HAP-1 (cell line): ENCODE results near the gene ADAMTS17.
"Not testable (repeated sequence)": the region's sequence is repeated elsewhere in the genome, so short reads cannot be mapped to it uniquely, and the experiment has no call there.

Source experiments
- DNase-seq, 2 experiments: peaks; one replicate each; pipeline ENCODE4 v3.0.0-alpha.2; 2016 to 2020; ENCODE audit warnings: low spot score in 2 of 2
- H3K27me3 ChIP-seq: fragments of 250-450 bp; sonication (Bioruptor Pico); 2 replicates; pipeline ENCODE4 v1.5.1; 2020; ENCODE audit warnings: low read depth, mild to moderate bottlenecking, moderate library complexity
- H3K36me3 ChIP-seq: fragments of 250-450 bp; sonication (Bioruptor Pico); replicated peaks from 2 replicates; pipeline ENCODE4 v1.5.1; 2020; ENCODE audit warnings: mild to moderate bottlenecking
- H3K4me1 ChIP-seq: fragments of 250-450 bp; sonication (Bioruptor Pico); 2 replicates; pipeline ENCODE4 v1.5.1; 2020; ENCODE audit warnings: mild to moderate bottlenecking
- H3K4me3 ChIP-seq: fragments of 250-450 bp; sonication (Bioruptor Pico); 2 replicates; pipeline ENCODE4 v1.5.1; 2020; ENCODE audit warnings: mild to moderate bottlenecking, moderate library complexity
- H3K9me3 ChIP-seq: fragments of 250-450 bp; sonication (Bioruptor Pico); 2 replicates; pipeline ENCODE4 v1.5.1; 2020; ENCODE audit warnings: mild to moderate bottlenecking, moderate library complexity
- in situ Hi-C: fragments of 300-500 bp; cut with MboI; formaldehyde crosslinking; loops from 3 replicates; pipeline ENCODE4 v1.14.3; 2020; ENCODE audit warnings: low sequenced_read_pairs, inconsistent platforms, mixed read lengths

The ADAMTS17 gene

DNA sequence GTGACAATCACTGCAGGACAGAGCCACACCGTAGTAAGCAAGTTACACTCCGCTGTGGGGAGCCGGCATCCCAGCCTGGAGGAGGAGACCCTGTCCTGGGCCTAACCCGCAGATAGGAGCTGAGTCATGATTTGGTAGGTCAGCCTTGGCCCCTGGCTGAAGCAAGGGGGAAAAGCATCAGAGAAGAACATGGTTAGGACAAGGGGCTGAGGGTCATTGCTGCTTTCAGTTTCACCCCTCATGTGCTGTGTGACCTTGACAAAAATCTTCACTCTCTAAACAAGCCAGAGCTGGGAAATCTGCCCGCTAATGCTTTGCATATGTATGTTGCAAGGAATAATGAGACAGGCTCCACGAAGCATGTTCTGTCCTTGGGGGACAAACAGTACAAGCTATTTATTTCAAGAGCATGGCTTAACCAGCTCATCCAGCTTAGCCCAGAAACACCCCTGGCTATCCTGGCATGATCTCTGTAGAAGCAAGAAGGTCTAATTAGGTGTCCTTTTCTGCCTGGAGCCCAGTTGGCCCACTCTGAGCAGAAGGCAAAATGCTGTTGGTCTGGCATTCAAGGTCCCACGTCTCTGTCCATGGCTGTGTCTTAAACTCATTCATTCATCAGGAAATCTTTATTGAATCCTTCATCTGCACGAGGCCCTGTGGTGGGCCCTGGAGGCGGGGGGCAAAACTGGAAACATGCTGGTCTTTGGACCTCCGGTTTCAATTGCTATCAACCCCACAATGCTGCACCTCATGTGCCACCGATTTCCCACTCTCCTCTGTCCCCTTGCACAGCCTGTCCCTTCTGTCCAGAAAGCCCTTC, 387.2 kb downstream of the ADAMTS17 start:
- no peaks in the 10 kb centered on the region for H3K36me3 ChIP-seq
- in situ Hi-C loops: no loop called here
- H3K4me3 ChIP-seq: no peak overlapping the region
- no peak for DNase-seq
- H3K4me1 ChIP-seq: no peaks in the 10 kb centered on the region
- no peaks in the 10 kb centered on the region for H3K9me3 ChIP-seq
- H3K27me3 ChIP-seq: no peaks in the 10 kb centered on the region

DNA sequence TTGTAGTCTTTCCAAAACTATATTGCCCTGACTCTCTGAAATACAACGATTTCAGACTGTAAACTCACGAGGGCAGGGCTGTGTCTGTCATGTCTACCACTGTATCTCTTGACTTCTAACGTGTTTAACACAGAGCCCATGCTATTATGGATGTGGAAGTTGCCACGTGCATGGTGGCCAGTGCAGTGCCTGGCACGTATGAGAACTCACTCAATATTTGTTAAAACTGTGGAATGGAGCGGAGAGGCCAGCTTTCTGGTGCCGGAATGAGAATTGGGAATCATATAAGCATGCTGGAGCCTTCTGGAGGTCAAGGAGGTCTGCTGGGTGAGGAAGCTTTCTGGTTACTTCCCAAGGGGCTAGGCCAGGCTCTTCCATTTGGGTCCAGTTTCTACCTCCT, 387.9 kb downstream of the ADAMTS17 start:
- H3K9me3 ChIP-seq: no peaks in the 10 kb centered on the region
- no peaks in the 10 kb centered on the region for H3K4me1 ChIP-seq
- no peaks in the 10 kb centered on the region for H3K36me3 ChIP-seq
- H3K27me3 ChIP-seq: no peaks in the 10 kb centered on the region
- DNase-seq: no peak
- H3K4me3 ChIP-seq: no peak overlapping the region
- in situ Hi-C loops: no loop called here

DNA sequence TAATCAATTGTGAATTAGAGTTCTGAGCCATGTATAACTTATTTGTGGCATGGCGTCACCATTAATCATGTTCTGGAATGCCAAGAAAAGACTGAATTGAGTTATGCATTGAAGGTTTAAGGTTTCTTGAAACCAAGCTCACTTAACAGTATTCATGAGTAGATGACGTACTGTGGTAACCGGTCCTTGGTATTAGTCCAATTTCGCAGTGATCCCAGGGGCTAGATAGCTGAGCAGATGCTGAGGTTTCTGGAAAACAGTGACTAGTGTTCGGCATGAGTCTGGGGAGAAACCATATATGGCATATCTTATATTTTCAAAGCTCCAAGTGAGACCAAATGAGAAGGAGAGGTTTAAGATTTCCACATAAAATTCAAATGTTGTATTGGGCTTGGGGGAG, 390.3 kb downstream of the ADAMTS17 start:
- H3K27me3 ChIP-seq: no peaks in the 10 kb centered on the region
- in situ Hi-C loops: no loop called here
- H3K4me1 ChIP-seq: no peaks in the 10 kb centered on the region
- H3K36me3 ChIP-seq: no peaks in the 10 kb centered on the region
- H3K9me3 ChIP-seq: no peaks in the 10 kb centered on the region
- H3K4me3 ChIP-seq: no peak overlapping the region
- DNase-seq: no peak

DNA sequence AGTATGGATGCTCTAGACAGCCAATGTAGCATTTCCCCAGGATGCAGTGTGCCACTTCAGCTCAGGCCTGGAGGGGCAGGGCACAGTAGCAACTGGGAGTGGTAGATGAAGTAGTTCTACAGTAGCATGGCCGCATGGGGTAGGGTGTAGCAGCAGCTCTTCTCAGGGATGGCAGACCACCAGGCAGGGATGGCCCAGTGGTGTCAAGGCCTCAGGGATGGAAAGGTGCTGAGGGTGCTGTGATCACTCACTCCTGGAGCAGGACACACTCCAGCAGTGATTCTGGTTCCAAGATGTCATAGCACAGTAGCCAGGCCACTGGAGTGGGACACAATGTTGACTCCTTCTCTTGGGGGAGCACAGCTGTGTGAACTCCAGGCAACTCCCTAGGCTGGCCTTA, 397.6 kb downstream of the ADAMTS17 start:
- DNase-seq: no peak
- no peaks in the 10 kb centered on the region for H3K36me3 ChIP-seq
- no peaks in the 10 kb centered on the region for H3K27me3 ChIP-seq
- no peak overlapping the region for H3K4me3 ChIP-seq
- H3K4me1 ChIP-seq: no peaks in the 10 kb centered on the region
- H3K9me3 ChIP-seq: no peaks in the 10 kb centered on the region
- in situ Hi-C loops: no loop called here

DNA sequence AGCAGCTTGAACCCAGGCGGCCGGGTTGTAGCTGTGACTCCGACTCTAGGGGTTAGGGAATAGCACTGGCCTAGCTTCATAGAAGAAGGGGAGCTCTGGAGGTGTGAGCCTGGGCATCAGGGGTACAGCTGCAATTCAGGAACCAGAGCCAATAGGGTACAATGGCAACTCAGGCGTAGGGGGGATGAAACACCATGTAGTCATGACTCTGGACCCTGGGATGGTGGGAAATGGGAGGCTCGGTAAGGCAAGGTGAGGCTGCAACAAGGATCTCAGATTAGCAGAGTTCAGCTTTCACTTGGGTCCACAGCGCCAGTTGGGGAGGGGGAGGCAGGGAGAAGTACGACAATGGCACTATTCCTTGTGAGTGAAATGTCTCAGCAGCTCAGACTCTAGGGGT, 398.3 kb downstream of the ADAMTS17 start:
- no peaks in the 10 kb centered on the region for H3K9me3 ChIP-seq
- no peaks in the 10 kb centered on the region for H3K36me3 ChIP-seq
- no peaks in the 10 kb centered on the region for H3K4me1 ChIP-seq
- no peak overlapping the region for H3K4me3 ChIP-seq
- no peak for DNase-seq
- in situ Hi-C loops: no loop called here
- H3K27me3 ChIP-seq: no peaks in the 10 kb centered on the region

DNA sequence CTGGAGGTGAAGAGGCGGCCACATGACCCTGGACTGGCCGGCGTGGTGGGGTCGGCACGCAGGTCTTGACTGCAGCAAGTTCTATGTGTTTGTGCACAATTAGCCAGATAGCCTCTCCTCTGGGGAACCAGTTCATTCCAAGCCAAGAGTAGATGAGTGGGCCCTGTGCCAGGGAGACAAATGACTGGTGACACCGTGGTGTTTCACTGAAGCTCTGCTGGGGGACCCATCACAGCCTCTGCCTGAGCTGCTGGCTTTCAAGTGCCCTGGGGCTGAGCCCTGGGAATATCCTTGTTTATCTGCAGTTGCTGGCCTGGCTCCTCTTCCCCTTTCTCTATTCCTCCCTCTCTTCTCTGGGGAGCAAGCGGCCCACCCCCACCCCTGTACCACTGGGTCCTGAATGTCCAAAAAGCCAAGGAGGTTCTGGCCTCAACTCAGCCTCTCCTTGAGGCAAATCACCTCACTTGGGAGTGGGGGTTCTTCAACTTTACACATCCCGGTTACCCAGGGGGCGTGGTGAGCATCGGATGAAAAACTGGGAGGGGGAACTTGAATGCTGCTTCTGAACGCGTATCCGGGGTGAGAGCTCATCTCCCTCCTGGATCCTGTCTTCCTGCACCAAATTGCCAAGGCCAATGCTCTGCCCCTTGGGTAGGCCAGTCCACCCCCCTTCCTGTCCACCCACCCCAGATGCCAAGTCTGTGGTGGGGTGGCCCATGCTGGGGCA, 408.9 kb downstream of the ADAMTS17 start:
- Histone ChIP-seq H3K4me3 (no peak overlapping the region), H3K27me3 (no peaks in the 10 kb centered on the region), H3K4me1 (no peaks in the 10 kb centered on the region), H3K36me3 (no peaks in the 10 kb centered on the region), H3K9me3 (no peaks in the 10 kb centered on the region)
- DNase-seq: no peak
- in situ Hi-C loops: no loop called here

DNA sequence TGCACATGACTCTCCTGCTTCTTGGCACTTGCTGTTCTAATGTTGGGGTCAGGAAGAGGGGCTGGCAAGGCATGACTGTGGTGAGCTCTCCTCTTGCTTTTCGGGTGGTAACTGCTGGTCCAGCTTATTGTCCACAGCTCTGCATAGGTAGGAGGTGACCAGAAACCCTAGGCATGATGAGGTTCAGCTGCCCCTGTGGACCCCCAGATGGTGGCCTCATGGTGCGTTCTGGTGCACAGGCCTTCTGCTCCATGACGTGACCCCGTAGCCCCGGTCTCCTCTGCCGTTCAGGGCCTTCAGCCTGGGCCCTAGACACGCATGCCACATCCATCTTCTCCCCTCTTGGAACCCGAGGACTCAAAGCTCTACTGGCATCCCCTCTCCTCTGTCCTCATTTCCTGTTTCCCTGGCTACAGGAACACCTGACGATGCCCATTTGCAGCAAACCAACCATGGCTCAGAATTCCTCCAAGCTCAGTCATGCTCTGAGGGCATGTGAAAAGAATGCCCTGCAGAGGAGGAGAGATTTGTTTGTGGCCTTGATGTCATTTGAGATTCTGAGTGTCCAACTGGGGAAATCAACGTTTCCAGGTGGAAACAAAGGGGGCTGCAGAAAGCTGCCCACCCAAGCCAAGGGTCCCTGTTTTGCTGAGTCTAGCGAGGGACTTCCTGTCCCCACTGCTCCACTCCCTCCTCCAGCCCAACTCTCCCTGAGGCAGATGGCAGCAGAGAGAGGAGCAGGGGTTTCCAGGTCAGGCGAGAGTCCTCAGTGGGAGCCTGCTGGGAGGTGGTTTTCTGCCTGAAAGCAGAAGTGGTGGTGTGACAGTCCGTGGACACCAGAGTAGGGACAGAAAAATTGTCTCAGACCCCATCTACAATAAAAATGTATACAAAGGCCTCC, 409.8 kb downstream of the ADAMTS17 start:
- no peaks in the 10 kb centered on the region for H3K36me3 ChIP-seq
- in situ Hi-C loops: no loop called here
- no peaks in the 10 kb centered on the region for H3K27me3 ChIP-seq
- no peak overlapping the region for H3K4me3 ChIP-seq
- H3K9me3 ChIP-seq: no peaks in the 10 kb centered on the region
- DNase-seq: no peak
- no peaks in the 10 kb centered on the region for H3K4me1 ChIP-seq

DNA sequence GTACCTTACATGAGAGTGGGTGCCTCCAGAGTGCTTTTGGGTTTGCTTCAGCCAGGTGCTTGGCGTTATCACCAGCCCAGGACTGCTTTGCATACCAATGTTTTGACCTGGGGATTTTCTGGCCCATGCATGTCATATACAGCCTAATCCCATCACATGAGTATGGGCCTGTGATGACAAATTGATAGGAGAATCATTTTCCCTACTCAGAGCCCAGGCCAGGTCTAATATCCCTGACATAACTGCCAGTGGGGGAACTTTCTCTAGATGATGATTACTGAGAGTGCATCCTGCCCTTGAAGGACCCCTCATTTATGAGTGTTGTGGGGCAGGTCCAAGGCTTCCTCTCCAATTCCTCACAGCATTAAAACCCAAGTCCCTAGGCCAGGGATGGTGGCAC, 411.1 kb downstream of the ADAMTS17 start:
- Histone ChIP-seq H3K4me3 (no peak overlapping the region), H3K27me3 (no peaks in the 10 kb centered on the region), H3K9me3 (no peaks in the 10 kb centered on the region), H3K4me1 (no peaks in the 10 kb centered on the region), H3K36me3 (no peaks in the 10 kb centered on the region)
- DNase-seq: no peak
- in situ Hi-C loops: no loop called here

DNA sequence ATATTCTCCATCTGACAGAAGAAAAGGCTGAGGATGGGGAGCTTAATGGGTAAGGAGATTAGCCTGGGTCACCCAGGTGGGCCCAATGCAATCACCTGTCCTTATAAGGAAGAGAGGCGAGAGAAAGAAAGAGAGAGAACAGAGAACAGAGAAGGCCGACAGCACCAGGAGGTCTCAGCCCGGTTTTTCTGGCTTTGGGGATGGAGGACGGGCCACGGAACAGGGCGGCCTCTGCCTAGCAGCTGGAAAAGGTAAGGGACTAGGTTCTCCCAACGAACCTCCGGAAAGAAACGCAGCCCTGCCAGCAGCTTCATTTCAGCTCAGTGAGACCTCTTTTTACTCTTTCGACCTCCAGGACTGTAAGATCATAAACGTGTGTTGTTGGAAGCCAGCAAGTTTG, 412.5 kb downstream of the ADAMTS17 start:
- H3K9me3 ChIP-seq: no peaks in the 10 kb centered on the region
- no peaks in the 10 kb centered on the region for H3K27me3 ChIP-seq
- H3K36me3 ChIP-seq: no peaks in the 10 kb centered on the region
- in situ Hi-C loops: no loop called here
- H3K4me1 ChIP-seq: no peaks in the 10 kb centered on the region
- DNase-seq: no peak
- no peak overlapping the region for H3K4me3 ChIP-seq

DNA sequence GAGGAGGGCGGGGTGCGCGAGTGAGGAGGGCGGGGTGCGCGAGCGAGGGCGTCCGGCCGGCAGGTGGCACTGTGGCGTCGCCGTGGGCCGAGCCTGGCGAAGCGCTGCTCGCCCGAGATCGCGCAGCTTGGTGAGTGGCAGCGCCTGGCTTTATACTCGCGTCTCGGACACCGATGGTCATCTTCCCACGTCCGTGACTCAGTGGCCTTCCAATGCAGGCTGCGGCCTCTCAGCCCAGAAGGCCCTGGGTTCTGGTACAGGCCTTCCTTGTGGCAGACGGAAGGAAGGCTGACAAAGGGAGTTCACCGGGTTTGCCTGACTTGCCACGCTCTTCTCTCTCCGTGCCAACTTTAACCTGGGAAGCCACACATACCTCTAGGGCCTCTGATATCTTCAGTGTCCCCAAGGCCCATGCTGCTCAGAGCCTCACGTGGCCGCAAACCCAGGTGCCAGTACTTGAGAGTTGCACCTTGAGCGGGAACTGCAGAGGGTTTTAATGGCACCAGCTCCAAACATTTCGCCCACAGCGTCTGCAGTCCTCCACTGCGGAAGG, 413.3 kb downstream of the ADAMTS17 start:
- in situ Hi-C loops: no loop called here
- Histone ChIP-seq H3K36me3 (no peaks in the 10 kb centered on the region), H3K4me1 (no peaks in the 10 kb centered on the region), H3K9me3 (no peaks in the 10 kb centered on the region), H3K4me3 (no peak overlapping the region), H3K27me3 (no peaks in the 10 kb centered on the region)
- DNase-seq: no peak

DNA sequence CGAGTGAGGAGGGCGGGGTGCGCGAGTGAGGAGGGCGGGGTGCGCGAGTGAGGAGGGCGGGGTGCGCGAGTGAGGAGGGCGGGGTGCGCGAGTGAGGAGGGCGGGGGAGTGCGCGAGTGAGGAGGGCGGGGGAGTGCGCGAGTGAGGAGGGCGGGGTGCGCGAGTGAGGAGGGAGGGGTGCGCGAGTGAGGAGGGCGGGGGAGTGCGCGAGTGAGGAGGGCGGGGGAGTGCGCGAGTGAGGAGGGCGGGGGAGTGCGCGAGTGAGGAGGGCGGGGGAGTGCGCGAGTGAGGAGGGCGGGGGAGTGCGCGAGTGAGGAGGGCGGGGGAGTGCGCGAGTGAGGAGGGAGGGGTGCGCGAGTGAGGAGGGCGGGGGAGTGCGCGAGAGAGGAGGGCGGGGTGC, 415.2 kb downstream of the ADAMTS17 start:
- H3K4me3 ChIP-seq, H3K9me3 ChIP-seq, in situ Hi-C loops, H3K36me3 ChIP-seq, H3K4me1 ChIP-seq, DNase-seq: not testable (repeated sequence)
- peaks cover 10% of the 10 kb centered on the region for H3K27me3 ChIP-seq

DNA sequence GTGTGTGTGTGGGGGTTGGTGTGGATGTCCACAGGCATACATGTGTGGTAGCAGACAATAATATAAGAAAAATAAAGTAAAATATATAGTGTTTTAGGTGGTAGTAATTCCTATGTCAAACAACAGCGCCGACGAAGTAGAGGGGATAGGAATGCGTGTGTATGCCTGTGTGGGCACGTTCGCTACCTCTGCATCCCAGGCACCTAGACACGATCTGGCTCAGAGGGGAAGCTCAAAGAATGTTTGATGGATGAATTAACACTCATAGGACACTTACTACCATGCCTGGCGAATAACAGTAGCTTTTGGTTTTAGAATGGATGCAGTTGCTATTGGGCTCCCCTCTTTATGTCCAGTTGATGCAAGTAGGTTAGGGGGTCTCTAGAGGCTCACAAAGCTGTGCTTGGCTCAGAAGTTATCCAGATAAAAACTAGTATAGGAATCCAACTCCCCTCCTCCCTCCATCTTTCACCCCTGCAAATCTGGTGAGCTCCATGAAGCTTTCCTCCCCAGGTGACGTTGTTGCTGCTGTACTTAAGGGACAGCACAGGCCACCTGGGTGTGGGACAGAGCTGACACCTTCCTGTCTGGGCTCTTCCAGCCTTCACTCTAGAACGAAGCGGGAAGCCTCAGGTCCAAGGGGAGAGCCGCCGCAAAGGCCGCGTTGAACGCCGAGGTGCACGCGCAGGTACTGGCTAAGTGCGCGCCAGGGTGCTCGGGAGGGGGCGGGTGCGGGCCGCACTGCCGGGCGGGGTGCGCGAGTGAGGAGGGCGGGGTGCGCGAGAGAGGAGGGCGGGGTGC, 415.9 kb downstream of the ADAMTS17 start:
- Histone ChIP-seq H3K9me3 (no peaks in the 10 kb centered on the region), H3K36me3 (no peaks in the 10 kb centered on the region), H3K27me3 (peaks cover 17% of the 10 kb centered on the region), H3K4me3 (peak overlapping the region; percentile 29), H3K4me1 (no peaks in the 10 kb centered on the region)
- in situ Hi-C loops: no loop called here
- DNase-seq: peak in 1 of 2 experiments; percentile 71

DNA sequence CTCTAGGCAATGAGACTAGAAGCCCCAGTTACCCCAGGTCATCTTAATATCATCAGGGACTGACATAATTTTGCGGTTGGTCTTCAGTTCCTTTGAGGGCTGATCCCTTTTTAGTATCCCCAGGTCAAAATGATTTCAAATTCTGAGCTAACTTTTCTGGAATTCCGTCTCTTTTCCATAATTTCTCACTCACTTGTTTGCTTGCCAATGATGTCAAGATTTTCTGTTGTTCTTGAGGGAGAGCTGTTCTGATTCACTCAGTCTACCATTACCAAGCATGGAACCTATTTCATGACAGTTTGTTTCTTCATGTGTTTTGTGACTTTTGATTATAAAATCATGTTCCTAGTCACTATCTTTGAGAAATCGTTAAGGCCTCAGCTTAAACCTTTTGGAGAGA, 418.1 kb downstream of the ADAMTS17 start:
- peaks cover 18% of the 10 kb centered on the region for H3K27me3 ChIP-seq
- H3K4me3 ChIP-seq: no peak overlapping the region
- H3K9me3 ChIP-seq: no peaks in the 10 kb centered on the region
- in situ Hi-C loops: loop anchor here (25.0 kb wide), 1 partner anchor 661 kb away; the partner anchor contains the start of gene LRRC28
- H3K4me1 ChIP-seq: no peaks in the 10 kb centered on the region
- H3K36me3 ChIP-seq: no peaks in the 10 kb centered on the region
- DNase-seq: no peak
